GM23338 (cell line): ENCODE measurements around the gene APOBEC2.

Experiments used
- CREB1 ChIP-seq: fragments of 250-450 bp; sonication (Bioruptor Pico); IDR thresholded peaks from 2 replicates; pipeline ENCODE4 v1.5.0; 2020; ENCODE audit warnings: low read depth, mild to moderate bottlenecking, moderate library complexity
- CTCF ChIP-seq, 2 experiments: fragments of 200-600 bp in 1 of 2; sonication (generic) in 1 of 2; conservative IDR thresholded peaks; 2 replicates each; pipeline versions ENCODE4 v1.5.1 to v1.6.1; 2016 to 2017; ENCODE audit warnings: antibody characterized with exemption in 2 of 2, low read depth in 2 of 2, mild to moderate bottlenecking in 2 of 2, moderate library complexity in 1 of 2
- EZH2 ChIP-seq: fragments of 200-600 bp; sonication (generic); IDR thresholded peaks from one replicate; pipeline ENCODE4 v1.8.0; 2017; ENCODE audit warnings: antibody characterized with exemption, mild to moderate bottlenecking, low read depth; ENCODE audit not compliant: unreplicated experiment
- EZH2phosphoT487 ChIP-seq: fragments of 200-600 bp; sonication (generic); IDR thresholded peaks from one replicate; pipeline ENCODE4 v1.8.1; 2018; ENCODE audit warnings: antibody characterized with exemption; ENCODE audit not compliant: unreplicated experiment
- JUNB ChIP-seq: IDR thresholded peaks from one replicate; pipeline ENCODE4 v1.6.1; 2016; ENCODE audit warnings: antibody characterized with exemption; ENCODE audit not compliant: unreplicated experiment
- NANOG ChIP-seq: IDR thresholded peaks from 2 replicates; pipeline ENCODE4 v1.6.1; 2016; ENCODE audit warnings: antibody characterized with exemption, borderline replicate concordance
- POLR2AphosphoS5 ChIP-seq: IDR thresholded peaks from 2 replicates; pipeline ENCODE4 v1.6.1; 2016; ENCODE audit warnings: antibody characterized with exemption, low read depth
- STAT1 ChIP-seq: IDR thresholded peaks from one replicate; pipeline ENCODE4 v1.6.1; 2016; ENCODE audit warnings: antibody characterized with exemption; ENCODE audit not compliant: unreplicated experiment
- TF ChIP-seq, protein P1 (sequence below): IDR thresholded peaks from one replicate; pipeline ENCODE4 v1.6.1; 2018; ENCODE audit warnings: antibody characterized with exemption; ENCODE audit not compliant: unreplicated experiment
- TF ChIP-seq, protein P2 (sequence below): IDR thresholded peaks from 2 replicates; pipeline ENCODE4 v1.6.1; 2016; ENCODE audit warnings: antibody characterized with exemption

DNA sequence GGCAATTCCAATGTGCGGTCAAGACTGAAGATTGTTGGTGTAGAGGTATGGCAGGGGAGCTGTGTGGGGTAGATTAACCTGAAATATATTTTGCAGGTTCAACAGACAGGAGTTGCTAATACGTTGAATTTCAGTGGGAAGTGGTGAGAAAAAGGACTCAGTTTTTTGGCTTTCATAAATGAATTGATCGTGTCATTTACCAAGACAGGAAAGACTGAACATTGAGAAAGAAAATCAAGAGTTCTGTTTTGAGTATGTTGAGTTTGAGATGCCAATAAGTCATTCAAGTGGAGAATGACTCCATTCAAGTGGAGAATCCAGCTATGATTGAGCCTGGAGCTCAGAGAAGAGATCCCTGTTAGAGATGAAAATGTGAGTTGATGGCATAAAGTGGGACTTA is 50.8 kb downstream of the APOBEC2 start:
- no peak for TF ChIP-seq CTCF (conservative IDR thresholded peaks at IDR 0.05; ENCODE audit: low read depth in 2 of 2)
- no peak for TF ChIP-seq JUNB
- no peak for TF ChIP-seq EZH2
- no peak for TF ChIP-seq POLR2AphosphoS5
- TF ChIP-seq, protein P1, sequence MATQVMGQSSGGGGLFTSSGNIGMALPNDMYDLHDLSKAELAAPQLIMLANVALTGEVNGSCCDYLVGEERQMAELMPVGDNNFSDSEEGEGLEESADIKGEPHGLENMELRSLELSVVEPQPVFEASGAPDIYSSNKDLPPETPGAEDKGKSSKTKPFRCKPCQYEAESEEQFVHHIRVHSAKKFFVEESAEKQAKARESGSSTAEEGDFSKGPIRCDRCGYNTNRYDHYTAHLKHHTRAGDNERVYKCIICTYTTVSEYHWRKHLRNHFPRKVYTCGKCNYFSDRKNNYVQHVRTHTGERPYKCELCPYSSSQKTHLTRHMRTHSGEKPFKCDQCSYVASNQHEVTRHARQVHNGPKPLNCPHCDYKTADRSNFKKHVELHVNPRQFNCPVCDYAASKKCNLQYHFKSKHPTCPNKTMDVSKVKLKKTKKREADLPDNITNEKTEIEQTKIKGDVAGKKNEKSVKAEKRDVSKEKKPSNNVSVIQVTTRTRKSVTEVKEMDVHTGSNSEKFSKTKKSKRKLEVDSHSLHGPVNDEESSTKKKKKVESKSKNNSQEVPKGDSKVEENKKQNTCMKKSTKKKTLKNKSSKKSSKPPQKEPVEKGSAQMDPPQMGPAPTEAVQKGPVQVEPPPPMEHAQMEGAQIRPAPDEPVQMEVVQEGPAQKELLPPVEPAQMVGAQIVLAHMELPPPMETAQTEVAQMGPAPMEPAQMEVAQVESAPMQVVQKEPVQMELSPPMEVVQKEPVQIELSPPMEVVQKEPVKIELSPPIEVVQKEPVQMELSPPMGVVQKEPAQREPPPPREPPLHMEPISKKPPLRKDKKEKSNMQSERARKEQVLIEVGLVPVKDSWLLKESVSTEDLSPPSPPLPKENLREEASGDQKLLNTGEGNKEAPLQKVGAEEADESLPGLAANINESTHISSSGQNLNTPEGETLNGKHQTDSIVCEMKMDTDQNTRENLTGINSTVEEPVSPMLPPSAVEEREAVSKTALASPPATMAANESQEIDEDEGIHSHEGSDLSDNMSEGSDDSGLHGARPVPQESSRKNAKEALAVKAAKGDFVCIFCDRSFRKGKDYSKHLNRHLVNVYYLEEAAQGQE: no peak
- no peak for TF ChIP-seq EZH2phosphoT487
- no peak for TF ChIP-seq NANOG
- no peak for TF ChIP-seq STAT1
- TF ChIP-seq, protein P2, sequence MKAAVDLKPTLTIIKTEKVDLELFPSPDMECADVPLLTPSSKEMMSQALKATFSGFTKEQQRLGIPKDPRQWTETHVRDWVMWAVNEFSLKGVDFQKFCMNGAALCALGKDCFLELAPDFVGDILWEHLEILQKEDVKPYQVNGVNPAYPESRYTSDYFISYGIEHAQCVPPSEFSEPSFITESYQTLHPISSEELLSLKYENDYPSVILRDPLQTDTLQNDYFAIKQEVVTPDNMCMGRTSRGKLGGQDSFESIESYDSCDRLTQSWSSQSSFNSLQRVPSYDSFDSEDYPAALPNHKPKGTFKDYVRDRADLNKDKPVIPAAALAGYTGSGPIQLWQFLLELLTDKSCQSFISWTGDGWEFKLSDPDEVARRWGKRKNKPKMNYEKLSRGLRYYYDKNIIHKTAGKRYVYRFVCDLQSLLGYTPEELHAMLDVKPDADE: no peak
- no peak for TF ChIP-seq CREB1
